ENCODE results near the gene COL16A1. TPM values are rescaled to one million over a fixed set of nuclear protein-coding genes. Genes with fewer than 3 reads are reported as not detected.
A peak's percentile ranks its signal among the peaks of the same experiment; 100 is the strongest.

Gene COL16A1
- total RNA-seq, 1 donor from 2014 or later = 0.22 TPM

GRCh38 chr1:31685795-31686194 is 18.0 kb downstream of the COL16A1 start:
- H3K4me2 ChIP-seq = no peak overlapping the region
- no peak for DNase-seq (ENCODE audit: low spot score)

GRCh38 chr1:31683997-31684396 is 19.8 kb downstream of the COL16A1 start:
- Histone ChIP-seq H3K36me3 (no peaks in the 10 kb centered on the region), H3K4me2 (no peak overlapping the region), H4K20me1 (ENCODE audit: low read depth) (no peaks in the 10 kb centered on the region), H2AFZ (replicated peaks) (no peak overlapping the region), H3K4me3 (no peak overlapping the region), H3K4me1 (no peaks in the 10 kb centered on the region), H3K27ac (no peak overlapping the region), H3K27me3 (no peaks in the 10 kb centered on the region), H3K9ac (no peak overlapping the region), H3K9me3 (ENCODE audit: low read depth) (no peaks in the 10 kb centered on the region), H3F3A (ENCODE audit: low read depth) (no peaks in the 10 kb centered on the region), H3K79me2 (ENCODE audit: low read depth) (no peaks in the 10 kb centered on the region)
- Mint-ChIP-seq H3K9me3 (no peaks in the 10 kb centered on the region), H3K27ac (no peak overlapping the region), H3K4me3 (no peak overlapping the region), H3K4me1 (peaks cover 28% of the 10 kb centered on the region), H3K27me3 (ENCODE audit: insufficient read depth, low read depth) (peaks cover 16% of the 10 kb centered on the region), H3K36me3 (no peaks in the 10 kb centered on the region)
- peak; percentile 43 for TF ChIP-seq CTCF (IDR thresholded peaks at IDR 0.05)
- TF ChIP-seq EZH2 (IDR thresholded peaks at IDR 0.05) = no peak
- no peak for TF ChIP-seq EZH2phosphoT487 (IDR thresholded peaks at IDR 0.05)
- peak; percentile 45 for DNase-seq (ENCODE audit: low spot score)

More at GRCh38 chr1:31685795-31686194, 18.0 kb downstream of the COL16A1 start:
- H3K4me3 Mint-ChIP-seq = no peak overlapping the region
- H3K4me3 ChIP-seq = no peak overlapping the region
- no peaks in the 10 kb centered on the region for H3K79me2 ChIP-seq (ENCODE audit: low read depth)
- H3K27ac Mint-ChIP-seq = no peak overlapping the region
- peak overlapping the region; percentile 37 for H3K9ac ChIP-seq
- peaks cover 36% of the 10 kb centered on the region for H3K4me1 Mint-ChIP-seq
- peaks cover 7% of the 10 kb centered on the region for H3K4me1 ChIP-seq
- H3K27me3 ChIP-seq = no peaks in the 10 kb centered on the region
- H4K20me1 ChIP-seq (ENCODE audit: low read depth) = no peaks in the 10 kb centered on the region
- no peak overlapping the region for H3K27ac ChIP-seq
- no peaks in the 10 kb centered on the region for H3K9me3 Mint-ChIP-seq
- no peaks in the 10 kb centered on the region for H3K9me3 ChIP-seq (ENCODE audit: low read depth)
- H3K27me3 Mint-ChIP-seq (ENCODE audit: insufficient read depth, low read depth) = peaks cover 15% of the 10 kb centered on the region
- H3K36me3 Mint-ChIP-seq = no peaks in the 10 kb centered on the region
- no peaks in the 10 kb centered on the region for H3K36me3 ChIP-seq
- no peaks in the 10 kb centered on the region for H3F3A ChIP-seq (ENCODE audit: low read depth)
- no peak overlapping the region for H2AFZ ChIP-seq (replicated peaks)
- TF ChIP-seq CTCF (IDR thresholded peaks at IDR 0.05) = no peak
- TF ChIP-seq EZH2 (IDR thresholded peaks at IDR 0.05) = no peak
- no peak for TF ChIP-seq EZH2phosphoT487 (IDR thresholded peaks at IDR 0.05)

- H3K36me3 Mint-ChIP-seq = no peaks in the 10 kb centered on the region
- H3K9me3 Mint-ChIP-seq = no peaks in the 10 kb centered on the region
- peaks cover 18% of the 10 kb centered on the region for H3K4me1 Mint-ChIP-seq
- Histone ChIP-seq H3K79me2 (ENCODE audit: low read depth) (no peaks in the 10 kb centered on the region), H3F3A (ENCODE audit: low read depth) (no peaks in the 10 kb centered on the region), H3K27me3 (no peaks in the 10 kb centered on the region), H3K9me3 (ENCODE audit: low read depth) (no peaks in the 10 kb centered on the region), H3K27ac (no peak overlapping the region), H3K36me3 (no peaks in the 10 kb centered on the region), H3K4me3 (no peak overlapping the region), H4K20me1 (ENCODE audit: low read depth) (no peaks in the 10 kb centered on the region), H3K9ac (peak overlapping the region; percentile 32), H2AFZ (replicated peaks) (no peak overlapping the region), H3K4me2 (no peak overlapping the region), H3K4me1 (no peaks in the 10 kb centered on the region)
- TF ChIP-seq CTCF (IDR thresholded peaks at IDR 0.05) = no peak
- H3K4me3 Mint-ChIP-seq = no peak overlapping the region
- peaks cover 14% of the 10 kb centered on the region for H3K27me3 Mint-ChIP-seq (ENCODE audit: insufficient read depth, low read depth)
- peak overlapping the region; percentile 76 for H3K27ac Mint-ChIP-seq
- DNase-seq (ENCODE audit: low spot score) = peak; percentile 37
Observed at GRCh38 chr1:31681415-31681814, 22.4 kb downstream of the COL16A1 start.
